A673 (cell line): Measurements from ENCODE around the gene MLNR.

Experiments
- CTCF ChIP-seq: fragments of 300-800, 200-600 bp; sonication (generic); conservative IDR thresholded peaks from 2 replicates; pipeline ENCODE4 v1.5.1; 2017; ENCODE audit warnings: low read depth, mild to moderate bottlenecking, antibody characterized with exemption, low read length, moderate library complexity, mixed read lengths
- EZH2 ChIP-seq: fragments of 200-600 bp; sonication (generic); IDR thresholded peaks from 2 replicates; pipeline ENCODE4 v1.6.1; 2017; ENCODE audit warnings: borderline replicate concordance, low read depth, mild to moderate bottlenecking, mixed read lengths, antibody characterized with exemption, low read length; ENCODE audit not compliant: poor library complexity, severe bottlenecking

GRCh38 chr13:49235856-49236431 is 15.8 kb downstream of the MLNR start:
- TF ChIP-seq CTCF (no peak), EZH2 (no peak)
